NB4 (cell line): ENCODE measurements around the gene DBH.

Experiments used
- CTCF ChIP-seq: IDR thresholded peaks from one replicate; pipeline ENCODE4 v1.5.1; 2012; ENCODE audit warnings: low read depth, low read length
- MYC ChIP-seq: IDR thresholded peaks from 2 replicates; pipeline ENCODE4 v1.6.1; 2011; ENCODE audit warnings: low read depth, low read length
- POLR2A ChIP-seq: IDR thresholded peaks from 2 replicates; pipeline ENCODE4 v1.6.1; 2011; ENCODE audit warnings: mild to moderate bottlenecking; ENCODE audit not compliant: insufficient read length; ENCODE audit errors: extremely low read depth

- TF ChIP-seq POLR2A, result no peak
- TF ChIP-seq CTCF, result no peak
- TF ChIP-seq MYC, result no peak
Measured at GRCh38 chr9:133657120-133657661, 21.0 kb downstream of the DBH start.
